D721Med (cell line): ENCODE measurements around the gene NELFB.

Experiments
- DNase-seq: peaks from one replicate; pipeline ENCODE4 v3.0.0; 2011; ENCODE audit warnings: low spot score; ENCODE audit not compliant: insufficient read length
- FAIRE-seq: peaks from 2 replicates; lab custom pipeline; 2011; peaks lifted over from hg19 to GRCh38; lab: Jason Lieb, UNC
- CTCF ChIP-seq: IDR thresholded peaks from 2 replicates; pipeline ENCODE4 v1.5.1; 2012; ENCODE audit warnings: mild to moderate bottlenecking, control low read depth; ENCODE audit not compliant: insufficient read depth; ENCODE audit errors: missing control alignments

Gene NELFB

GRCh38 chr9:137228968-137229896 lies 25.9 kb upstream of the NELFB start:
- DNase-seq (no peak), FAIRE-seq (no peak)
- TF ChIP-seq CTCF, result no peak

- DNase-seq (no peak), FAIRE-seq (no peak)
- no peak for TF ChIP-seq CTCF
These were observed 25.0 kb upstream of the NELFB start for GRCh38 chr9:137229903-137230704.

GRCh38 chr9:137230705-137231371 lies 24.3 kb upstream of the NELFB start, which contains the start of gene SLC34A3:
TSS of gene SLC34A3 (plus strand) at chr9:137230901. CDS start at chr9:137231703, 802 bp downstream.
- TF ChIP-seq CTCF, result no peak
- DNase-seq (no peak), FAIRE-seq (no peak)

- DNase-seq (no peak), FAIRE-seq (no peak)
- no peak for TF ChIP-seq CTCF
These were observed 23.6 kb upstream of the NELFB start for GRCh38 chr9:137231372-137232039.

- FAIRE-seq (no peak), DNase-seq (no peak)
- no peak for TF ChIP-seq CTCF
These were observed 23.0 kb upstream of the NELFB start for GRCh38 chr9:137232101-137232500.

GRCh38 chr9:137232510-137232909 lies 22.6 kb upstream of the NELFB start:
- DNase-seq, result no peak
- no peak for TF ChIP-seq CTCF
- FAIRE-seq, result no peak
